Ovary (tissue), 9 donors: Measurements from ENCODE around the gene KRT82. TPM values are rescaled to one million over a fixed set of nuclear protein-coding genes. Genes with fewer than 3 reads are reported as not detected.

ENCODE experiments used
- DNase-seq, 5 donors: peaks; one replicate each; pipeline ENCODE4 v3.0.0-alpha.2; 2019 to 2020
- H3K27ac ChIP-seq, 2 donors: fragments of 200-600 bp; one replicate each; pipeline versions ENCODE4 v1.5.1 to v1.8.0; 2019 to 2022
- H3K27me3 ChIP-seq: fragments of 200-600 bp; one replicate; pipeline ENCODE4 v1.8.0; 2022
- H3K36me3 ChIP-seq: fragments of 200-600 bp; sonication (generic); one replicate; pipeline ENCODE4 v1.5.1; 2019
- H3K4me1 ChIP-seq: one replicate; pipeline ENCODE4 v1.8.1; 2013; ENCODE audit warnings: mild to moderate bottlenecking, moderate library complexity; ENCODE audit not compliant: insufficient read depth
- H3K4me3 ChIP-seq: fragments of 200-600 bp; sonication (generic); one replicate; pipeline ENCODE4 v1.5.1; 2017
- H3K9me3 ChIP-seq, 2 donors: fragments of 200-600 bp in 1 of 2; sonication (generic) in 1 of 2; one replicate each; pipeline versions ENCODE4 v1.5.1 to v1.8.1; 2013 to 2019; ENCODE audit warnings: mild to moderate bottlenecking in 1 of 2, moderate library complexity in 1 of 2
- EP300 ChIP-seq: sonication (generic); formaldehyde crosslinking; IDR thresholded peaks from one replicate; pipeline ENCODE4 v1.6.1; 2017; ENCODE audit warnings: antibody characterized with exemption
- POLR2A ChIP-seq: fragments of 450-650 bp; IDR thresholded peaks from one replicate; pipeline ENCODE4 v1.6.1; 2017; ENCODE audit warnings: antibody characterized with exemption, mild to moderate bottlenecking, moderate library complexity
- WGBS, 3 donors: extraction: QIAGEN DNeasy Blood & Tissue Kit in 1 of 3; methylation state at CpG; one replicate each; pipeline versions ENCODE4 v1.1.5 to v1.1.7; 2013 to 2017; 5-methylcytosine and 5-hydroxymethylcytosine counted together
- intact Hi-C, 4 donors: fragments of 100-400 bp; cut with DNase I; formaldehyde crosslinking; loops; one replicate each; pipeline versions ENCODE4 v1.11.0 to v1.15.1; 2022 to 2023
- polyA plus RNA-seq, 2 donors: library from polyadenylated mRNA; stranded (reverse); fragments of 200-250 nt in 1 of 2; fragments of 350-450 nt in 1 of 2; fragmentation: Illumina TruSeq in 1 of 2; extraction: RNeasy Lipid Tissue Mini Kit (QIAGEN cat#74804) in 1 of 2; gene quantifications; one replicate each; pipeline ENCODE4 v1.2.3, GENCODE V29; 2013 to 2014
- total RNA-seq, 7 donors: library from RNA; depleted of rRNA in 2 of 7; stranded (reverse); fragments of >200 nt in 2 of 7; fragmentation: NEBNext Ultra II Directional in 3 of 7; extraction: Animal tissue kit (Norgen Biotek cat#: 25700) in 3 of 7; gene quantifications; one replicate each; pipeline versions ENCODE4 v1.1.0 to v1.2.4, GENCODE V29; 2016 to 2023
- TF ChIP-seq, protein P1 (sequence below), 3 donors: fragments of 450-650 bp in 2 of 3; fragments of 200-600 bp in 1 of 3; IDR thresholded peaks; one replicate each; pipeline versions ENCODE4 v1.5.1 to v1.8.0; 2016 to 2022; ENCODE audit warnings: antibody characterized with exemption in 3 of 3, mild to moderate bottlenecking in 1 of 3
- donor health status: DM: no; HTN: no; CAD: no; lungs with moderate emphysema.
- donor health status: DM: no; HTN: no; CAD: no.
- donor health status: Bipolar disorder and iron deficiency.
- donor health status: DM: yes; HTN: yes; CAD: no.
- donor health status: DM: no; HTN: no; CAD: no.
- donor health status: DM: yes; HTN: yes; CAD: no.

The KRT82 gene
- total and polyA plus RNA-seq, 9 donors = not detected

DNA sequence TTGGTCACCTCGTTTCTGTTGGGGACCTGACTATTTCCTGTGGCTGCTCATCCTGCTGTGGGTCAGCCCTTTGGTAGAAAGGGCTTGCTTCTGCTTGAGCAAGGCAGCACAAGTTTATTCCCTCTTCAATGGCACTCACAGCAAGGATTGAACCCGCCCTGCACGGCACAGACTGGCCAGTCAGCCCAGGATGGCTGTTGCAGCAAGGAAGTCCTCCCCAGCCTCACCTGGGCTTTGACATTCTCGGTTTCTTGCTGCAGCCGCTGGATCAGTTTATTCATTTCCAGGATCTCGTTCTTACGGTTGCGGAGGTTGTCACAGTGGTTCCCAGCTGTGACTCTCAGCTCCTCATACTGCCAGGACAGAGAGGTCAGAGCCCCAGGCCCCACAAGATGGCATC lies 9.5 kb downstream of the KRT82 start:
- no peaks in the 10 kb centered on the region for H3K4me1 ChIP-seq
- no peaks in the 10 kb centered on the region for H3K27me3 ChIP-seq
- no peak for DNase-seq
- intact Hi-C loops = loop anchor here in 1 of 4 donors (1.0 kb wide), 1 partner anchor 19 kb away; no protein-coding TSS in a partner anchor
- H3K36me3 ChIP-seq = no peaks in the 10 kb centered on the region
- 83 to 87% (median 86%) methylated on average over 8 of the region's 8 CpGs for WGBS, 3 donors
- no peak overlapping the region for H3K27ac ChIP-seq
- no peaks in the 10 kb centered on the region for H3K9me3 ChIP-seq
- H3K4me3 ChIP-seq = no peak overlapping the region
- TF ChIP-seq POLR2A = no peak
- TF ChIP-seq, protein P1, sequence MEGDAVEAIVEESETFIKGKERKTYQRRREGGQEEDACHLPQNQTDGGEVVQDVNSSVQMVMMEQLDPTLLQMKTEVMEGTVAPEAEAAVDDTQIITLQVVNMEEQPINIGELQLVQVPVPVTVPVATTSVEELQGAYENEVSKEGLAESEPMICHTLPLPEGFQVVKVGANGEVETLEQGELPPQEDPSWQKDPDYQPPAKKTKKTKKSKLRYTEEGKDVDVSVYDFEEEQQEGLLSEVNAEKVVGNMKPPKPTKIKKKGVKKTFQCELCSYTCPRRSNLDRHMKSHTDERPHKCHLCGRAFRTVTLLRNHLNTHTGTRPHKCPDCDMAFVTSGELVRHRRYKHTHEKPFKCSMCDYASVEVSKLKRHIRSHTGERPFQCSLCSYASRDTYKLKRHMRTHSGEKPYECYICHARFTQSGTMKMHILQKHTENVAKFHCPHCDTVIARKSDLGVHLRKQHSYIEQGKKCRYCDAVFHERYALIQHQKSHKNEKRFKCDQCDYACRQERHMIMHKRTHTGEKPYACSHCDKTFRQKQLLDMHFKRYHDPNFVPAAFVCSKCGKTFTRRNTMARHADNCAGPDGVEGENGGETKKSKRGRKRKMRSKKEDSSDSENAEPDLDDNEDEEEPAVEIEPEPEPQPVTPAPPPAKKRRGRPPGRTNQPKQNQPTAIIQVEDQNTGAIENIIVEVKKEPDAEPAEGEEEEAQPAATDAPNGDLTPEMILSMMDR (IDR thresholded peaks at IDR 0.05) = no peak
- no peak for TF ChIP-seq EP300

DNA sequence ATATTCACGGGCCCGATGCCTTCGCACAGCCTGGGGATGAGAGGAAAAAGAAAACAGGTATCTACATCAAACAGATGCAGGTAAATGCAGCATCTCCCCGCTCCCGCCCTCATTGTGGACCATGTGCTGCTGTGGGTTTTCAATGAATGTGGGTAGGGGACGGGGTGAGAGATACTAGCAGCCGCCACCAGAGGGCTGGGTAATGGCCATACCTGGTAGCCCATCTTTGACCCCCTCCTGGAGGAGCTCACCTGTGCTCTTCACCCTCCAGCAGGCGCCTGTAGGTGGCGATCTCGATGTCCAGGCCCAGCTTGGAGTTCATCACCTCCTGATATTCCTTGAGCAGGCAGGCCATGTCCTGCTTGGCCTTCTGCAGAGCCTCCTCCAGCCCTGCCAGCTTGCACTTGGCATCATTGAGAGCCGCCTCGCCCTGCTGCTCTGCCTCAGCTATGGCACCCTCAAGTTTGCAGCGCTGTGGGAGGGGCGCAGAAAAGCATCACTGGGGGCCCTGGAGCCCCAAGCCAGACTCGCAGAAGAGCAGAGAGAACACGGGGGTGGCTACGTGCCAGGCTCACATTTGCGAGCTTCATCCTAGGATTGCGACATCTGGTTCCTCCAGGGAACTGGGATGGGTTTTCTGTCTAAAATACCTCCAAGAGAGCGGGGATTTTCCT lies 10.2 kb downstream of the KRT82 start:
- Histone ChIP-seq H3K27ac (no peak overlapping the region), H3K36me3 (no peaks in the 10 kb centered on the region), H3K4me3 (no peak overlapping the region), H3K27me3 (no peaks in the 10 kb centered on the region), H3K9me3 (no peaks in the 10 kb centered on the region), H3K4me1 (no peaks in the 10 kb centered on the region)
- WGBS, 3 donors = 64 to 65% (median 64%) methylated on average over 20 of the region's 20 CpGs
- peak in 2 of 5 donors; percentile 33 to 50 for DNase-seq
- TF ChIP-seq, protein P1 (IDR thresholded peaks at IDR 0.05) = no peak
- TF ChIP-seq POLR2A (no peak), EP300 (no peak)
- intact Hi-C loops = no loop called here

DNA sequence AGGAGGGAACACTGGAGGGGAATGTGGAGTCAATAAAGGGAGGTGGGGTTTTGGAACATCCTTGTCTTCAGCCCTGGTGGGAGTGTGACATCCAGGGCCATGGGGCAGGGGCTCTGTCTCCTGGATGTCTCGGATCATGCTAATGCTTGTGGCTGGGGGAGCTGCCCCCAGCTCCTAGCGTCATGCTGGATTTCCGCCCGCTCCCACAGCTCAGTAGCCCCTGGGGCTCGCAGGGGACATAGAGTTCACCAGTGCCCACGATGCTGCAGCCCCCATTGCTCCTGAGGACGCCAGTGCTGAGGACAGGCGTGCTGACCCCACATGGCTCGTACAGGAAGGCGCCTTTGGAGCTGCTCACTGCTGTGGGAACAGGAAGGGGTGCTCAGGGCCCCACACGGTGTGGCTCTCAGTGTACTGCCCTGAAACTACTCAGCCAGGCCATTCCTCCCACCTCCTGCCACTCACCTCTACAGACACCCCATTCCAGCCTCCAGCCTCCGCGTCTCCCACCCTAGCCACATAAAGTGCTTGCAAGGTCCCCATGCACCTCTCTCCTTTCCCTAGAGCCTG lies 11.2 kb downstream of the KRT82 start:
- Histone ChIP-seq H3K27ac (no peak overlapping the region), H3K4me1 (no peaks in the 10 kb centered on the region), H3K9me3 (no peaks in the 10 kb centered on the region), H3K27me3 (no peaks in the 10 kb centered on the region), H3K4me3 (no peak overlapping the region), H3K36me3 (no peaks in the 10 kb centered on the region)
- TF ChIP-seq, protein P1 (IDR thresholded peaks at IDR 0.05) = no peak
- TF ChIP-seq POLR2A = no peak
- no peak for TF ChIP-seq EP300
- WGBS, 3 donors = 69 to 89% (median 75%) methylated on average over 13 of the region's 13 CpGs
- intact Hi-C loops = no loop called here
- DNase-seq = no peak

DNA sequence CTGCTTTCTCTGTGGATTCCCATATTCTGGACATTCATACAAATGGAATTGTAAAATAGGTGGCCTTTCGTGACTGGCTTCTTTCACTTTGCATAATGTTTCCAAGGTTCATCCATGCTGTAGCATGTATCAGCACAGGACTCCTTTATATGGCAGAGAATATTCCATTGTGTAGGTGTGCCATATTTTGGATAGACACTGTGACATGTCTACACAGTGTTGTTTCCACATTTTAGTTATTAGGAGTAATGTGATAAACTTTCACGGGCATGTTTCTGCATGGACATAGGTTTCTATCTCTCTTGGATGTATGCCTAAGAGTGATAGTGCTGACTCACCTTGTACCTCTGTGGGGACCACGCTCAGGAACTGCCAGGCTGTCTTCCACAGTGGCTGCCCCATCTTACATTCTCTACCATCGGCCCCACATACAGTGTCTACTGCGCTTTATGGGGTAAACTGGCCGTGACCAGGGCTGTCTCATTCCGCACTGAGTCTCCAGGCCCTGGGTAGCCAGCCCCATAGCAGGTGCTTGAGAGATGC lies 13.6 kb downstream of the KRT82 start:
- no peak for TF ChIP-seq POLR2A
- TF ChIP-seq, protein P1 (IDR thresholded peaks at IDR 0.05) = no peak
- TF ChIP-seq EP300 = no peak
- WGBS, 3 donors = 87 to 88% (median 87%) methylated on average over 7 of the region's 7 CpGs
- Histone ChIP-seq H3K4me3 (no peak overlapping the region), H3K9me3 (no peaks in the 10 kb centered on the region), H3K27me3 (no peaks in the 10 kb centered on the region), H3K36me3 (no peaks in the 10 kb centered on the region), H3K4me1 (no peaks in the 10 kb centered on the region), H3K27ac (no peak overlapping the region)
- no peak for DNase-seq
- intact Hi-C loops = no loop called here
